Muscle of leg (tissue), 11 donors: ENCODE measurements around the gene GSE1. TPM values are rescaled to one million over a fixed set of nuclear protein-coding genes. Genes with fewer than 3 reads are reported as not detected.

Experiments used
- DNase-seq: peaks from one replicate; pipeline ENCODE4 v3.0.0; 2013
- H3K27ac ChIP-seq: one replicate; pipeline ENCODE4 v1.5.1; 2013; ENCODE audit warnings: mild to moderate bottlenecking, low read length, control low read depth
- H3K27me3 ChIP-seq: one replicate; pipeline ENCODE4 v1.6.1; 2013; ENCODE audit warnings: low read length; ENCODE audit not compliant: control insufficient read depth, insufficient read depth
- H3K36me3 ChIP-seq: one replicate; pipeline ENCODE4 v1.6.1; 2013; ENCODE audit warnings: low read length; ENCODE audit not compliant: control insufficient read depth, insufficient read depth
- H3K4me1 ChIP-seq: one replicate; pipeline ENCODE4 v1.6.1; 2013; ENCODE audit warnings: low read length; ENCODE audit not compliant: control insufficient read depth, insufficient read depth
- H3K4me3 ChIP-seq: one replicate; pipeline ENCODE4 v1.5.1; 2013; ENCODE audit warnings: low read length, control low read depth
- H3K9me3 ChIP-seq: replicated peaks from 2 replicates; pipeline ENCODE4 v1.6.1; 2013; ENCODE audit warnings: low read depth, low read length; ENCODE audit not compliant: control insufficient read depth
- WGBS: methylation state at CpG from one replicate; pipeline ENCODE4 v1.1.5; 2013; ENCODE audit warnings: missing lambda C conversion rate; ENCODE audit not compliant: insufficient coverage; 5-methylcytosine and 5-hydroxymethylcytosine counted together
- polyA plus RNA-seq, 8 donors: library from polyadenylated mRNA; unstranded; fragments of 120-200 nt; gene quantifications; one replicate each; pipeline versions ENCODE4 v1.2.1 to v1.2.3, GENCODE V29; 2013; ENCODE audit warnings: inconsistent platforms in 1 of 8, low replicate concordance in 1 of 8; ENCODE audit not compliant: insufficient read length in 8 of 8, insufficient read depth in 1 of 8
- total RNA-seq: library from RNA; stranded (reverse); fragments of 120-200 nt; gene quantifications from one replicate; pipeline ENCODE4 v1.2.4, GENCODE V29; 2013

GSE1 gene
- total and polyA plus RNA-seq, 9 donors = 32.4 to 67.4 (median 47.3) TPM

- peaks cover 52% of the 10 kb centered on the region for H3K36me3 ChIP-seq
- WGBS = 93% methylated on average over 40 of the region's 41 CpGs
- DNase-seq = no peak
- no peak overlapping the region for H3K4me3 ChIP-seq
- H3K27me3 ChIP-seq = no peaks in the 10 kb centered on the region
- H3K4me1 ChIP-seq = peaks cover 40% of the 10 kb centered on the region
- no peak overlapping the region for H3K27ac ChIP-seq
- no peaks in the 10 kb centered on the region for H3K9me3 ChIP-seq
Measured at GRCh38 chr16:85654251-85655095, 41.4 kb downstream of the GSE1 start.

GRCh38 chr16:85655216-85656129 is 42.4 kb downstream of the GSE1 start:
- 92% methylated on average over 33 of the region's 35 CpGs for WGBS
- Histone ChIP-seq H3K27ac (no peak overlapping the region), H3K27me3 (no peaks in the 10 kb centered on the region), H3K4me1 (peaks cover 40% of the 10 kb centered on the region), H3K4me3 (no peak overlapping the region), H3K36me3 (peaks cover 59% of the 10 kb centered on the region), H3K9me3 (no peaks in the 10 kb centered on the region)
- DNase-seq = no peak

- no peak overlapping the region for H3K4me3 ChIP-seq
- H3K4me1 ChIP-seq = peaks cover 29% of the 10 kb centered on the region
- H3K36me3 ChIP-seq = peaks cover 67% of the 10 kb centered on the region
- no peaks in the 10 kb centered on the region for H3K9me3 ChIP-seq
- 88% methylated on average over 59 of the region's 59 CpGs for WGBS
- no peaks in the 10 kb centered on the region for H3K27me3 ChIP-seq
- no peak for DNase-seq
- no peak overlapping the region for H3K27ac ChIP-seq
Measured at GRCh38 chr16:85656351-85657266, 43.5 kb downstream of the GSE1 start.

- Histone ChIP-seq H3K27ac (no peak overlapping the region), H3K9me3 (no peaks in the 10 kb centered on the region), H3K27me3 (no peaks in the 10 kb centered on the region), H3K36me3 (peaks cover 74% of the 10 kb centered on the region), H3K4me1 (peaks cover 23% of the 10 kb centered on the region), H3K4me3 (no peak overlapping the region)
- no peak for DNase-seq
- WGBS = 88% methylated on average over 18 of the region's 21 CpGs
Measured at GRCh38 chr16:85657267-85657650, 44.1 kb downstream of the GSE1 start.

GRCh38 chr16:85657996-85658395 is 44.9 kb downstream of the GSE1 start:
- 70% methylated on average over 2 of the region's 3 CpGs for WGBS
- Histone ChIP-seq H3K9me3 (no peaks in the 10 kb centered on the region), H3K27ac (no peak overlapping the region), H3K36me3 (peaks cover 81% of the 10 kb centered on the region), H3K27me3 (no peaks in the 10 kb centered on the region), H3K4me1 (peaks cover 16% of the 10 kb centered on the region), H3K4me3 (no peak overlapping the region)
- DNase-seq = no peak

- 88% methylated on average over 17 of the region's 18 CpGs for WGBS
- Histone ChIP-seq H3K4me1 (peaks cover 14% of the 10 kb centered on the region), H3K27ac (no peak overlapping the region), H3K27me3 (no peaks in the 10 kb centered on the region), H3K9me3 (no peaks in the 10 kb centered on the region), H3K4me3 (no peak overlapping the region), H3K36me3 (peaks cover 88% of the 10 kb centered on the region)
- DNase-seq = no peak
Measured at GRCh38 chr16:85658504-85659326, 45.6 kb downstream of the GSE1 start.

GRCh38 chr16:85659336-85659735 is 46.2 kb downstream of the GSE1 start:
- Histone ChIP-seq H3K27me3 (no peaks in the 10 kb centered on the region), H3K4me1 (peaks cover 17% of the 10 kb centered on the region), H3K27ac (no peak overlapping the region), H3K4me3 (no peak overlapping the region), H3K9me3 (no peaks in the 10 kb centered on the region), H3K36me3 (peaks cover 90% of the 10 kb centered on the region)
- DNase-seq = no peak
- WGBS = 88% methylated on average over 3 of the region's 8 CpGs

- H3K27ac ChIP-seq = no peak overlapping the region
- 60% methylated on average over 9 of the region's 12 CpGs for WGBS
- H3K9me3 ChIP-seq = no peaks in the 10 kb centered on the region
- peaks cover 90% of the 10 kb centered on the region for H3K36me3 ChIP-seq
- no peak overlapping the region for H3K4me3 ChIP-seq
- no peaks in the 10 kb centered on the region for H3K27me3 ChIP-seq
- H3K4me1 ChIP-seq = peaks cover 17% of the 10 kb centered on the region
- DNase-seq = peak; percentile 68
Measured at GRCh38 chr16:85659805-85660511, 46.8 kb downstream of the GSE1 start.
